Endothelial cell of umbilical vein (primary cell): ENCODE data around the gene CRAT. TPM values are rescaled to one million over a fixed set of nuclear protein-coding genes. Genes with fewer than 3 reads are reported as not detected.

Experiments used
- BruUV-seq: library from RNA; stranded (reverse); fragments of 400-500 nt; replicated peaks from 2 replicates; lab custom pipeline; 2021; lab: Mats Ljungman, UMichigan
- CTCF ChIA-PET: fragments of 300-600, 350-600 bp; sonication (Branson Sonifier 250); formaldehyde crosslinking; loops from one replicate; lab custom pipeline; 2021; ENCODE audit warnings: antibody characterized with exemption, inconsistent platforms; lab: Charles Lee
- POLR2A ChIA-PET: fragments of 300-600, 350-600 bp; sonication (Branson Sonifier 250); formaldehyde crosslinking; loops from one replicate; lab custom pipeline; 2021; ENCODE audit warnings: antibody characterized with exemption, inconsistent platforms; lab: Charles Lee
- DNase-seq: peaks from one replicate; pipeline ENCODE4 v3.0.0-alpha.2; 2011; ENCODE audit warnings: low read depth, low spot score
- FAIRE-seq: peaks from 2 replicates; lab custom pipeline; 2011; peaks lifted over from hg19 to GRCh38; lab: Jason Lieb, UNC
- H2AFZ ChIP-seq: 2 replicates; pipeline ENCODE4 v1.6.0; 2012; ENCODE audit warnings: low read depth, low read length, control low read depth, inconsistent platforms
- H3K27ac ChIP-seq: 2 replicates; pipeline ENCODE4 v1.5.1; 2011; ENCODE audit warnings: low read depth, mild to moderate bottlenecking, control low read depth, low read length, moderate library complexity; ENCODE audit not compliant: insufficient read depth
- H3K27me3 ChIP-seq, 2 experiments: 2 replicates each; pipeline versions ENCODE4 v1.6.0 to v1.6.1; 2011; ENCODE audit warnings: low read length in 2 of 2, mixed read lengths in 1 of 2; ENCODE audit not compliant: control insufficient read depth in 2 of 2, insufficient read depth in 2 of 2
- H3K36me3 ChIP-seq, 2 experiments: 2 replicates in 1 of 2; 3 replicates in 1 of 2; pipeline ENCODE4 v1.5.1; 2011; ENCODE audit warnings: low read length in 2 of 2, mild to moderate bottlenecking in 1 of 2, moderate library complexity in 1 of 2; ENCODE audit not compliant: control insufficient read depth in 2 of 2, insufficient read depth in 2 of 2; ENCODE audit errors: extremely low read depth in 1 of 2
- H3K4me1 ChIP-seq: 3 replicates; pipeline ENCODE4 v1.5.1; 2011; ENCODE audit warnings: mild to moderate bottlenecking, low read length; ENCODE audit not compliant: control insufficient read depth, insufficient read depth; ENCODE audit errors: extremely low read depth
- H3K4me2 ChIP-seq: 2 replicates; pipeline ENCODE4 v1.6.1; 2011; ENCODE audit warnings: low read length, control low read depth, mixed read lengths; ENCODE audit not compliant: insufficient read depth
- H3K4me3 ChIP-seq, 3 experiments: fragments of 200-600 bp in 1 of 3; sonication (generic), shearing (Covaris generic) in 1 of 3; replicated peaks in 1 of 3; 2 replicates each; pipeline ENCODE4 v1.5.1; 2011 to 2016; ENCODE audit warnings: control low read depth in 3 of 3, low read length in 3 of 3, mild to moderate bottlenecking in 2 of 3, inconsistent platforms in 1 of 3, low read depth in 1 of 3, moderate library complexity in 1 of 3; ENCODE audit not compliant: insufficient read depth in 1 of 3
- H3K79me2 ChIP-seq: 2 replicates; pipeline ENCODE4 v1.6.0; 2012; ENCODE audit warnings: low read length, inconsistent platforms; ENCODE audit not compliant: control insufficient read depth, insufficient read depth
- H3K9ac ChIP-seq: replicated peaks from 2 replicates; pipeline ENCODE3; 2011; ENCODE audit warnings: low read length, control low read depth; ENCODE audit not compliant: insufficient read depth; ENCODE audit errors: extremely low read depth
- H3K9me1 ChIP-seq: replicated peaks from 3 replicates; pipeline ENCODE4 v1.6.0; 2011; ENCODE audit warnings: mild to moderate bottlenecking, low read length; ENCODE audit not compliant: control insufficient read depth, insufficient read depth; ENCODE audit errors: extremely low read depth
- H3K9me3 ChIP-seq: replicated peaks from 2 replicates; pipeline ENCODE4 v1.5.1; 2012; ENCODE audit warnings: low read length, inconsistent platforms; ENCODE audit not compliant: control insufficient read depth, insufficient read depth
- H4K20me1 ChIP-seq: replicated peaks from 2 replicates; pipeline ENCODE3; 2011; ENCODE audit warnings: mild to moderate bottlenecking, low read length; ENCODE audit not compliant: control insufficient read depth, insufficient read depth; ENCODE audit errors: extremely low read depth
- CTCF ChIP-seq, 2 donors: IDR thresholded peaks; 1 replicate in 1 of 2; 2 replicates in 1 of 2; pipeline ENCODE4 v1.5.1; 2011; ENCODE audit warnings: low read length in 2 of 2, mild to moderate bottlenecking in 2 of 2, moderate library complexity in 2 of 2, control low read depth in 1 of 2, inconsistent platforms in 1 of 2, low read depth in 1 of 2; ENCODE audit not compliant: insufficient read depth in 1 of 2; ENCODE audit errors: extremely low read depth in 1 of 2
- EZH2 ChIP-seq: IDR thresholded peaks from 2 replicates; pipeline ENCODE4 v1.6.1; 2012; ENCODE audit warnings: borderline replicate concordance, low read depth, mild to moderate bottlenecking, moderate library complexity, low read length, inconsistent platforms; ENCODE audit not compliant: severe bottlenecking
- FOS ChIP-seq: IDR thresholded peaks from 2 replicates; pipeline ENCODE4 v1.6.1; 2011; ENCODE audit warnings: mild to moderate bottlenecking, low read length, moderate library complexity, borderline replicate concordance; ENCODE audit not compliant: insufficient read depth
- GATA2 ChIP-seq: IDR thresholded peaks from 2 replicates; pipeline ENCODE4 v1.7.0; 2011; ENCODE audit warnings: low read depth, mild to moderate bottlenecking, moderate library complexity, mixed read lengths, low read length; ENCODE audit not compliant: insufficient read length, insufficient read depth
- JUN ChIP-seq: IDR thresholded peaks from 2 replicates; pipeline ENCODE4 v1.6.1; 2011; ENCODE audit warnings: borderline replicate concordance, low read depth; ENCODE audit not compliant: insufficient read length, insufficient read depth
- MYC ChIP-seq: IDR thresholded peaks from one replicate; pipeline ENCODE4 v1.6.1; 2011; ENCODE audit warnings: mild to moderate bottlenecking, low read depth, low read length
- POLR2A ChIP-seq: IDR thresholded peaks from 2 replicates; pipeline ENCODE4 v1.6.1; 2012; ENCODE audit warnings: low read depth, mild to moderate bottlenecking, control low read depth, low read length
- POLR2AphosphoS5 ChIP-seq: IDR thresholded peaks from 2 replicates; pipeline ENCODE4 v1.6.1; 2012; ENCODE audit warnings: low read depth, mild to moderate bottlenecking, control low read depth, low read length, moderate library complexity; ENCODE audit not compliant: insufficient read depth
- dilution Hi-C: fragments of 300-500 bp; cut with MboI; formaldehyde crosslinking; loops from one replicate; pipeline ENCODE4 v1.15.0; 2019; ENCODE audit warnings: low sequenced_read_pairs; ENCODE audit not compliant: extremely low pct_ligation_motif_present
- intact Hi-C: fragments of 100-400 bp; cut with micrococcal nuclease; formaldehyde crosslinking; loops from one replicate; pipeline ENCODE4 v1.10.0; 2022
- polyA plus RNA-seq, 4 experiments: library from polyadenylated mRNA; depleted of rRNA in 3 of 4; stranded (reverse) in 3 of 4; unstranded in 1 of 4; fragments of >200 nt; gene quantifications; 2 replicates each; pipeline versions ENCODE4 v1.2.1 to v1.2.3, GENCODE V29; 2011 to 2012; ENCODE audit warnings: missing spikeins in 1 of 4
- total RNA-seq: library from RNA; stranded (reverse); gene quantifications from 2 replicates; pipeline ENCODE4 v1.2.3, GENCODE V29; 2021
- TF ChIP-seq, protein P1 (sequence below): IDR thresholded peaks from 2 replicates; pipeline ENCODE4 v1.6.1; 2011; ENCODE audit not compliant: insufficient read depth, insufficient read length

CRAT gene
- total and polyA plus RNA-seq, 2 donors (not counting 3 experiments of a cell fraction or from before 2014, with no cell fraction given): 34.2 to 55.3 TPM

- H3K9me3 ChIP-seq: no peaks in the 10 kb centered on the region
- DNase-seq (no peak), FAIRE-seq (no peak)
- no peak overlapping the region for H3K4me2 ChIP-seq
- H2AFZ ChIP-seq: no peak overlapping the region
- H3K4me3 ChIP-seq: no peak overlapping the region
- POLR2A ChIA-PET: no interaction called here
- CTCF ChIA-PET: no interaction called here
- no peaks in the 10 kb centered on the region for H3K27me3 ChIP-seq
- no peaks in the 10 kb centered on the region for H3K9me1 ChIP-seq
- H3K79me2 ChIP-seq: no peaks in the 10 kb centered on the region
- H4K20me1 ChIP-seq: no peaks in the 10 kb centered on the region
- no peak overlapping the region for H3K9ac ChIP-seq
- no peaks in the 10 kb centered on the region for H3K4me1 ChIP-seq
- H3K36me3 ChIP-seq: peaks cover 6 to 24% of the 10 kb centered on the region in 2 experiments
- intact Hi-C loops (no loop called here), dilution Hi-C loops (no loop called here)
- H3K27ac ChIP-seq: no peak overlapping the region
- no TSS peak for BruUV-seq
- TF ChIP-seq, protein P1, sequence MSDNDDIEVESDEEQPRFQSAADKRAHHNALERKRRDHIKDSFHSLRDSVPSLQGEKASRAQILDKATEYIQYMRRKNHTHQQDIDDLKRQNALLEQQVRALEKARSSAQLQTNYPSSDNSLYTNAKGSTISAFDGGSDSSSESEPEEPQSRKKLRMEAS: no peak
- TF ChIP-seq CTCF (IDR thresholded peaks at IDR 0.05; ENCODE audit: extremely low read depth in 1 of 2, insufficient read depth in 1 of 2, low read depth in 1 of 2, low read length in 2 of 2) (no peak), FOS (no peak), MYC (no peak), POLR2AphosphoS5 (no peak), POLR2A (no peak), JUN (no peak), GATA2 (no peak), EZH2 (no peak)
These were observed 21.3 kb downstream of the CRAT start for GRCh38 chr9:129089246-129089645.
